ENCODE data around the gene DOK4.
"Not testable (repeated sequence)": the region's sequence is repeated elsewhere in the genome, so short reads cannot be mapped to it uniquely, and the experiment has no call there.

Gene DOK4

DNA sequence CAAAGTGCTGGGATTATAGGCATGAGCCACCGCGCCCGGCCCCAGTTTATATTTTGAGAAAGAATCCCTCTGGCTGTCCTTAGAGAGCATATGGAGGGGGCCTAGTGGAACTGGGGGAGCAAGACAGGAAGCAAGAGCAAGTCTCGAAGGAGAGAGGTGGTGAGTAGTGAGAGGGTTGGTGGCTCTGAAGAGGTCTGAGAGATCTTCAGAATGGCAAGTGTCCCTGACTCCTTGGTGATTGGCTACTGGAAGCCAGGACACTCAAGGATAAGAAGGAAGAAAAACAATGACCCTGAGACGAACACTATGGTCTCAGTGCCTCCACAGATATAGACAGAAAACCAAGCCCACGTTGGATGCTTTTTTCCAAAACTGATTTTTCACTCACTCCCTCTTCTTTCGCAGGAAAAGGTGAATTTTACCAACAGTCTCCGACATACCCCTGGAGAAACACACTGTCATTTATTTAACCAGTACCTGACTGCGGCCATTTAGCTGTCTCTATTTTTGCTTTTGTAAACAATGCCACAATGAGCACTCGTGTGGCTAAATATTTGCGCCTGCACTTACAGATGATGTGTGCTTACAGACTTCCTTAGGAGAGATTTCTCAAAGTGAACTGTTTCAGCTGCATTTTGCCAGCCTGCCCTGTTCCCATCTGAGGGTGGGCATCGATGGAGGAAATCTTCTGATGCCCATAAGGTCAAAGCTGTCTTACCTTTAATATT lies 15.9 kb upstream of the DOK4 start:
- no peak for DNase-seq (ENCODE audit: low read depth, low spot score)

DNA sequence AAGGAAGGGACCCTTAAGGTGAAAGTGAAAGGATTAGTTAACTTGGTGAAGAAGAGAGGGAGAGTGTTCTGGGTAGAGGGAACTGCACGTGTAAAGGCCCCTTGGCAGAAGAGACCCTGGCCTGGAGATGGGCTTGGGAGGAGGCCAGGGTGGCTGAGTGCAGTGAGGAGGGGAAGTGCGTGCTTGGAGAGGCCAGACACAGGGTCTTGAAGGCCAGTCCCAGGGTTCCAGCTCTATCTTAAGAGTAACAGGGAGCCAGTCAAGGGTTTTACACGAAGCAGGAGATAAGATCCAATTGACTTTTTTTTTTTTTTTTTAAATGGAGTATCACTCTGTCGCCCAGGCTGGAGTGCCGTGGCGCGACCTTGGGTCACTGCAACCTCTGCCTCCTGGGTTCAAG lies 15.2 kb upstream of the DOK4 start:
- no peak for DNase-seq (ENCODE audit: low read depth, low spot score)

- DNase-seq (ENCODE audit: low read depth, low spot score) = no peak
Measured at GRCh38 chr16:57500578-57501111, 14.4 kb upstream of the DOK4 start.

DNA sequence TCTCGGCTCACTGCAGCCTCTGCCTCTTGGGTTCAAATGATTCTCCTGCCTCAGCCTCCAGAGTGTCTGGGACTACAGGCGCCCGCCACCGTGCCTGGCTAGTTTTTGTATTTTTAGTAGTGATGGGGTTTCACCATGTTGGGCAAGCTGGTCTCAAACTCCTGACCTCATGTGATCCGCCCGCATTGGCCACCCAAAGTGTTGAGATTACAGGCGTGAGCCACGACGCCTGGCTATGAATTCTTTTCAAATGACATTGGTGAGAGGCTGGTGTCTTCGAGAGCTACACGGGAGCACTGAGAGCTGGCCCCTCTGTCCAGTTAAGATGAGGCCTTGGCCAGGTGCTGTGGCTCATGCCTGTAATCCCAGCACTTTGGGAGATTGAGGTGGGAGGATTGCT lies 13.6 kb upstream of the DOK4 start:
- not testable (repeated sequence) for DNase-seq (ENCODE audit: low read depth, low spot score)

DNA sequence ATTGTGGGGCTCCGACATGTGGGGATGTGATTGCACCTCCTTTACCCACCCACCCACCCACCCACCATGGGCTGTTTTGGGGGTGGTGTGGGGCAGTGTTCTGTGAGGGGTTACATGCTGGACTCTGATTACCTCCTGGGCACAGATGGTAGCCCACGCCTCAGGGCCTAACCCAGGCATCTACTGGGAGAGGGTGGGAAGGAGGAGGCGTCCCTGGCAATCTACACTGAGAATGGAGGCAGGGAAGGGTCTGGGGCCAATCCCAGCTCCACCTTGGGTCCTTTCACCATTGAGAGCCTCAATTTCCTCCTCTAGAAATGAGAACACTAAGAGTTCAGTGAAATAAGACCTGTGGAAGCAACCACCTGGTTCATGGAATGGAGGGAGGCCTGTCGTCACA lies 11.7 kb upstream of the DOK4 start:
- no peak for DNase-seq (ENCODE audit: low read depth, low spot score)

DNA sequence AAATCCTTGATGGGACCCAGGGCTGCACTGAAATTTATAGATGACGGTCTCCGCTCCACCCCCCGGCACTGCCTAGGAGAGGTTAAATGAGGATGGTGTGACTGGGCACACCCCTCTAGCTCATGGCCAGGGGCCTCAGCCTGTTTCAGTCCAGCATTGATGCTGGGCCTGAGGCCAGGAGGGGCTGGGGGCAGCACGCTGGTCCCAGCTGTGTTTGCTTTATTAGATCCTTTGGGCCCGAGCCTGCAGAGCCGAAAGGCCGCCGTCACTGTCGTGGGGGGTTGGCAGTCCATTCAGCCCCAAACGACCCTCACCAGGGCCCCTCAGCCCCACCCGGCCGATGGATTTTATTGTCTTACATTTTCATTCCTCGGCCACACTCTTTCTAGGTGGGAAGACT lies 10.8 kb upstream of the DOK4 start:
- DNase-seq (ENCODE audit: low read depth, low spot score) = no peak

DNA sequence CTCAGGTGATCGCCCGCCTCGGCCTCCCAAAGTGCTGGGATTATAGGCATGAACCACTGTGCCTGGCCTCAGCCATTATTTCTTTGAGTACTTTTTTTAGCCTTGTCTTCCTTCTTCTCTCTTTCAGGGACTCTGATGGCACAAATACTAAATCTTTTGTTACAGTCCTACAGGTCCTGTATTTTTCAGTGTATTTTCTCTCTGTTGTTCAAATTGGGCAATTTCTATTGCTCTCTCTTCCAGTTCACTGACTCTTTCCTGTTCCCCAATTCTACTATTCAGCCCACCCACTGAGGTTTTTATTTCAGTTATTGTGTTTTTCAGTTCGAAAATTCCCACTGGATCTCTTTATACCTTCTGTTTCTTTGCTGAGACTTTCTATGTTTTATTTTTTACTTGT lies 7.5 kb upstream of the DOK4 start:
- no peak for DNase-seq (ENCODE audit: low read depth, low spot score)

DNA sequence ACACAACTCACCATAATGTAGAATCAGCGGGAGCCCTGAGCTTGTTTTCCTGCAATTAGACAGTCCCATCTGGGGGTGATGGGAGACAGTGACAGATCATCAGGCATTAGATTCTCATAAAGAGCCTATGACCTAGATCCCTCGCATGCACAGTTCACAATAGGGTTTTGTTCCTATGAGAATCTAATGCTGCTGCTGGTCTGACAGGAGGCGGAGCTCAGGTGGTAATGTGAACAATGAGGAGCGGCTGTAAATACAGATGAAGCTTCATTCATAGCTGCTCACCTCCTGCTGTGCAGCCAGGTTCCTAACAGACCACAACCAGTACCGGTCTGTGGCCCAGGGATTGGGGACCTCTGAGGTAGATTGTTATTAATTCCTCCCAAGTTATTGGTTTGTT lies 2.9 kb upstream of the DOK4 start:
- DNase-seq (ENCODE audit: low read depth, low spot score) = no peak

DNA sequence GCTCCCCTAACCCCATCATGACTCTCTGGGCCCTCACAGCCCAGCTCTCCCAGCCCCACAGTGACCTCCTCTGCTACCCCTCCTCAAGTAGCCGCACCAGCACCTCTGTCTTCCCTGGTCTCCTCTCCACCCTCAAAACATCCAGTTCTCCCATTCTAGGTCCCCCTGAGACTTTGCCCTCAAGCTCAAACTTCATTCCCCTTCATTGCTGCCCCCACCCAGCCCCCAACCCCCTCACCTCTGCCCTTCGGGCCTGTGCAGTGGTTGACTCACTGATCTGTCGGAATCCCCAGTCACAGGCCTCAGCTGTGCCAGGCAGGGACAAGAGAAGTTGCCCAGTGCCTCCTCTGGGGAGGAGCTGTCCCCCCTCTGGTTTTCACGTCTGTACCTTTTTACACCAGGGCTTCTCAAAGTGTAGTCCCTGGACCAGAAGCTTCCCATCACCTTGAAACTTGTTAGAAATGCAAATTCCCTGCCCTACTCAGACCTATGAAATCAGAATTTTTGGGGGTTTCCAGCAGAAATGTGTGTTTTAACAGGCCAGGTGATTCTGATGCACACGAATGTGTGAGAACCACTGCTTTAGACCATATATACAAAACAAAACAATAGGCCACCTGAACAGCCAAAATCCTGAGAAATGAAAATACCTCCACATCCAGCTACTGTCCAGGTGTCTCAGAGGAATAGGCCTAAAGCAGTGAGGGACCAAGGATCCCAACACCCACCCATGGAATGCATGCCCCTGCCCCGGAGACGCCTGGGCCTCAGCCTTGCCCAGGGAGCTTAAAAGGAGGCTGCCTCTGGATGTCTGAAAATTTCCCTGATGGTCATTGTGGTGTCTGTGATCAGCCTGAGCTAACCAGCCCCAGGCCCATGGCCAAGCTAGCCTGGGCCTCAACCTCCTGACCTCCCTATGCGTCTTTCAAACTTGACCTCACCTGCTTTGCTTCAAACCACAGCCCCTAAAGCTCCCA lies 853 bp upstream of the DOK4 start:
- DNase-seq (ENCODE audit: low read depth, low spot score) = no peak

- DNase-seq (ENCODE audit: low read depth, low spot score) = no peak
Measured at GRCh38 chr16:57485091-57485915, 990 bp downstream of the DOK4 start.

DNA sequence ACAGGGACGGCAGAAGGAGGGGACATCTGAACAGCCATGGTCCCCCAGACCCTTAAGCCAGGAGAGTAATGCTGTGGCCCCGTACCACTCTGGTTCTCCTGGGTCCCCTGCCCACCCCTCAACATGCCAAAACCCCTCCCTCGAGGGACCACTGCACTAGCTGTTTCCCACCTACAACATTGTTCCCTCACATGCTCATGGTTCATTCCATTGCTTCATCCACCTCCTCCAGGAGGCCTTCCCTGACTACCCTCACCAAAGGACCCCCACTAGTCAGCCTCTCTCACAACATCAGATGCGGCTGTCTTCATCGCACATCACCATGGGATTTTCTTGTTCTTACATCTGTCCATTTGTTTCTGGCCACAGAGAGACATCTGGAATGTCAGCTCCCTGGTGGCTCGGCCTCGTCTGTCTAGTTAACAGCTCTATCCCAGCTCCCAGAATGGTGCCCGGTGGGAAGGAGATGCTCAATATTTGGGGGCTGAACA lies 1.7 kb downstream of the DOK4 start:
- no peak for DNase-seq (ENCODE audit: low read depth, low spot score)

- DNase-seq (ENCODE audit: low read depth, low spot score) = no peak
Measured at GRCh38 chr16:57483725-57484514, 2.4 kb downstream of the DOK4 start.

DNA sequence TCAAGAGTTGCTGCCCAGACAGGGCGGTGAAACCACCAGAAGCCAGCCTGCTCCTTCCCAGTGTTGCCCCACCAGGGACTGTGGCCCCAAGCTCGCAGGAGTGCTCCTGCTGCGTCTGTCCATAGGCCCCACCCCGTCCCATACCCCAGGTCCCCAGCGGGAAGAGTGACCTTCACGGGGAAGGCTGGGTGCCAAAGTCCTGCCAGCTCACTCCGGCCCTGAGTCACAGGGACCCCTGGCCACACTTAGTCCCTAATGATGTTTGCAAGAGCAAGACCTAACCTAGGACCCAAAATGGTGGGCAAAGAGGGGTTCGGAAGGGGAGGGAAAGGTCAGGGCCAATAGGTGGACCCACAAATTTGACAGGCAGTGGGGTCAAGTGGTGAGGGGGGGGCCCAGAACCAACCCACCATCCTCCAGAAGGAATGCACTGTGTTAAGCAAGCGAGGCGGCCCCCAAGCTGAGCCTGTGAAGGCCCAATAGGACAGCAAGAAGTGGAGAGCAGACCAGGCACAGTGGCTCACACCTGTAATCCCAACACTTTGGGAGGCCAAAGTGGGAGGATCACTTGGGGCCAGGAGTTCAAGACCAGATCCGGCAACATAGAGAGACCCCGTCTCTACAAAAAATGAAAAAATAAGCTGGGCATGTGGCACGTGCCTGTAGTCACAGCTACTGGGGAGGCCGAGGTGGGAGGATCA lies 3.3 kb downstream of the DOK4 start:
- DNase-seq (ENCODE audit: low read depth, low spot score) = no peak

- DNase-seq (ENCODE audit: low read depth, low spot score) = no peak
Measured at GRCh38 chr16:57481421-57481820, 4.9 kb downstream of the DOK4 start.

GRCh38 chr16:57480754-57481230 lies 5.5 kb downstream of the DOK4 start:
- no peak for DNase-seq (ENCODE audit: low read depth, low spot score)

GRCh38 chr16:57479976-57480753 lies 6.1 kb downstream of the DOK4 start:
- no peak for DNase-seq (ENCODE audit: low read depth, low spot score)

DNA sequence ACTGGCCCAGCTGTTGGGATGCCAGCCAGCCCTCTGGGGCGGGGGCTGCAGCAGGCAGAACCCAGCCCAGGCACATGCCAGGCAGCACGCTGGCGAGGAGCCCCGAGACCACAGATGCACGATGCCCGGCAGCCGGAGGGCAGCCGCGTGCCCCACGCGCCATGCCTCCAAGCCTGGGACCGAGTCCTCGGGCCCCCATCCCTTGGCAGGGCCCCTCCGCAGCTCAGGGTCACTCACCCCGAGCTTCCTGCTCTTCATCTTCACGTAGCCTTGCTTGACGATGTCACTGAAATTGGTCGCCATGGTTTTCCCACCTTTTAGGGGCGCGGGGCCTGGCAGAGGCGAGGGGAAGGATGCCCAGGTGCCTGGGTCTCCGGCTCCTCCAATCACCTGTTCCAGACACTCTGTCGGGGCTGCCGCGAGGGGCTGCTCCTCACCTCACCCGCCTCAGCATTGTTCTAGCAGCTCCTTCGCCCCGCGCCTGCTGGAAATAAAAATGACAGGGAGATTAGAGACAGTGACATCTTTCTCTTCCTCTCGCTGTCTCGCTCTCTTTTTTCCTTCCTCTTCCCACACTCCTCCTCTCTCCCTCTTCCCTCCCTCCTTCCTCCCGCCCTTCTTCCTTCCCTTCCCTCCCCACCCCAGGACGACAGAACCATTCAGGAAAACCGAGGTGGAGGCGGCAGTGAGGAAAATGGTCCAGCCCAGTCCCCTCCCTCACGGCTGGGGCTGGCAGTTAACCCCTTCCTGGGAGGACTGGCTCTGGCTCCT lies 6.9 kb downstream of the DOK4 start:
- peak; percentile 12 for DNase-seq (ENCODE audit: low read depth, low spot score)

Data from brain pericyte (primary cell).